Measurements from ENCODE around the gene MAGEA2. TPM values are rescaled to one million over a fixed set of nuclear protein-coding genes. Genes with fewer than 3 reads are reported as not detected.
A peak's percentile ranks its signal among the peaks of the same experiment; 100 is the strongest.

Gene MAGEA2
- total and polyA plus RNA-seq, 9 of the 15 experiments (the other 6 are each of a cell fraction or from before 2014, with no cell fraction given): 18.6 to 48.5 (median 37.1) TPM

- TF ChIP-seq ZBTB40 (IDR thresholded peaks at IDR 0.05) (peak; percentile 89), ZBTB40 (CRISPR knock-in tag; IDR thresholded peaks at IDR 0.05) (no peak), POLR2AphosphoS5 (IDR thresholded peaks at IDR 0.05; ENCODE audit: control insufficient read depth, insufficient read depth, low read depth, low read length) (peak; percentile 54), ZKSCAN1 (IDR thresholded peaks at IDR 0.05; ENCODE audit: low read depth, low read length) (0 out of 2 replicates have a peak, but pooled peaks have one; percentile 28), NR2C1 (IDR thresholded peaks at IDR 0.05) (peak; percentile 89), NR2C1 (tag; IDR thresholded peaks at IDR 0.05) (peak; percentile 93), PKNOX1 (IDR thresholded peaks at IDR 0.05) (peak; percentile 43; the same call in 1 of the 2 replicates), E2F6 (IDR thresholded peaks at IDR 0.05; ENCODE audit: borderline replicate concordance in 1 of 2, extremely low read depth in 1 of 2, insufficient read depth in 1 of 2, insufficient read length in 1 of 2, low read depth in 1 of 2, low read length in 1 of 2, poor library complexity in 1 of 2, severe bottlenecking in 1 of 2) (peak in 1 of 2 experiments; percentile 10), NEUROD1 (IDR thresholded peaks at IDR 0.05; ENCODE audit: borderline replicate concordance, low read depth, low read length, partially characterized antibody) (peak; percentile 94), SIN3B (IDR thresholded peaks at IDR 0.05; ENCODE audit: low read depth) (0 out of 2 replicates have a peak, but pooled peaks have one; percentile 51), PRMT5 (CRISPR knock-in tag; IDR thresholded peaks at IDR 0.05) (no peak), ARHGAP35 (IDR thresholded peaks at IDR 0.05; ENCODE audit: partially characterized antibody) (no peak), DACH1 (IDR thresholded peaks at IDR 0.05; ENCODE audit: partially characterized antibody) (no peak), ZNF79 (CRISPR knock-in tag; IDR thresholded peaks at IDR 0.05; ENCODE audit: low read depth) (no peak)
Observed at GRCh38 chrX:152733261-152733975, 20.2 kb downstream of the MAGEA2 start, which contains the start of the genes CSAG1 and MAGEA12 (continued).
